HG03460 (cell line): ENCODE measurements around the gene TTC8.
"Not testable (repeated sequence)": the region's sequence is repeated elsewhere in the genome, so short reads cannot be mapped to it uniquely, and the experiment has no call there.

ENCODE experiments used
- ATAC-seq: cut with Tn5 transposase; IDR thresholded peaks from one replicate; pipeline ENCODE4 v1.9.1; 2021; ENCODE audit not compliant: unreplicated experiment

Gene TTC8

GRCh38 chr14:88823968-88824313 lies 510 bp upstream of the TTC8 start:
- ATAC-seq = no peak

- ATAC-seq = no peak
These were observed 617 bp downstream of the TTC8 start for GRCh38 chr14:88825078-88825458.

- ATAC-seq = no peak
These were observed 1.1 kb downstream of the TTC8 start for GRCh38 chr14:88825503-88825902.

DNA sequence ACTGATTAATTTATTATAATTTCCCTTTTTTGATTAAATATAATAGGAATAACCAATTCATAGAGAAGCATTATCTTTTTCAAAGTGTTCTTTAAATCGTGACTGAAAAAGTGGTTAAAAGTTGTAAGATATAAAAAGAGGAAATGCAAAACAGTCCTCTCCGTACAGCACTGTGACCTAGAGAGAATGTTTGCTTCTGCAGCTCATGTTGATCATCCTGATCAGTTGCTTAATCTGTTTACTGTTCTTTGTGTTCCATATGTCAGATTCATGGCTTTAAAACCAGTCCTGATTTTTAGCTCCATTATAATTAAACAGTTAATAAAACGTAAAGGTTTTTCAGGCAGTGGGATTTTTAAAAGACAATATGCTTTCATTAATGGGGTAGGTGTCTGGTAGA lies 4.7 kb downstream of the TTC8 start:
- ATAC-seq = no peak

GRCh38 chr14:88829685-88830302 lies 5.3 kb downstream of the TTC8 start:
- ATAC-seq = no peak

- no peak for ATAC-seq
These were observed 6.8 kb downstream of the TTC8 start for GRCh38 chr14:88831284-88831683.

- no peak for ATAC-seq
These were observed 10.5 kb downstream of the TTC8 start for GRCh38 chr14:88834883-88835431.

- ATAC-seq = no peak
These were observed 11.2 kb downstream of the TTC8 start for GRCh38 chr14:88835661-88836060.

GRCh38 chr14:88837495-88837894 lies 13.0 kb downstream of the TTC8 start:
- no peak for ATAC-seq

GRCh38 chr14:88838015-88838414 lies 13.6 kb downstream of the TTC8 start:
- ATAC-seq = no peak

- ATAC-seq = no peak
These were observed 16.5 kb downstream of the TTC8 start for GRCh38 chr14:88840926-88841325.

- ATAC-seq = no peak
These were observed 17.3 kb downstream of the TTC8 start for GRCh38 chr14:88841741-88842140.

GRCh38 chr14:88842414-88842813 lies 18.0 kb downstream of the TTC8 start:
- ATAC-seq = no peak

DNA sequence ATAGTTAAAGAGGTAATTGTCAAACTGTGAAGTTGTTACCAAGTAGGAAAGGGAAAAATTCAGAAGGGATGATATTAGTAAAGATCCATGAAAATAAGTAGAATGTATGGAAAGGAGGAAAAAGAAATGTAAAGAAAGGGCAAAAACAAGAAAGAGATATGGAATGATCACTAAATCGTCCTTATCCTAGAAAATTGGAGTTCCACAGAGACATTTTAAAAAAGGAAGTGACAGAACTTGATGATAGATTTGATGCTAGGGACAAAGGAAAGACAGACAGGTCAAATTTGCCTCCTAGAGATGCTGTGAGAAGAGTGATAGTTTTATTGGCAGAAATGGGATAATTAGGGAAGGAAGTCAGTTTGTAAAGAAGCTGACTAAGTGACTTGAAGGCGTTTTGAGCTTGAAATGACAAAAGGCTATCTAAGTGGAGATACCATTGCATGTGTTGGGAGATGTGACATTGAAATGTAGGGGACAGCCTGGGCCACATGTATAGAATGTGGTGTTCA lies 20.6 kb downstream of the TTC8 start:
- no peak for ATAC-seq

- no peak for ATAC-seq
These were observed 24.1 kb downstream of the TTC8 start for GRCh38 chr14:88848571-88848970.

GRCh38 chr14:88849716-88850115 lies 25.3 kb downstream of the TTC8 start:
- no peak for ATAC-seq

- no peak for ATAC-seq
These were observed 27.1 kb downstream of the TTC8 start for GRCh38 chr14:88851587-88851986.

- no peak for ATAC-seq
These were observed 28.2 kb downstream of the TTC8 start for GRCh38 chr14:88852632-88853031.

- no peak for ATAC-seq
These were observed 28.7 kb downstream of the TTC8 start for GRCh38 chr14:88853129-88853528.

DNA sequence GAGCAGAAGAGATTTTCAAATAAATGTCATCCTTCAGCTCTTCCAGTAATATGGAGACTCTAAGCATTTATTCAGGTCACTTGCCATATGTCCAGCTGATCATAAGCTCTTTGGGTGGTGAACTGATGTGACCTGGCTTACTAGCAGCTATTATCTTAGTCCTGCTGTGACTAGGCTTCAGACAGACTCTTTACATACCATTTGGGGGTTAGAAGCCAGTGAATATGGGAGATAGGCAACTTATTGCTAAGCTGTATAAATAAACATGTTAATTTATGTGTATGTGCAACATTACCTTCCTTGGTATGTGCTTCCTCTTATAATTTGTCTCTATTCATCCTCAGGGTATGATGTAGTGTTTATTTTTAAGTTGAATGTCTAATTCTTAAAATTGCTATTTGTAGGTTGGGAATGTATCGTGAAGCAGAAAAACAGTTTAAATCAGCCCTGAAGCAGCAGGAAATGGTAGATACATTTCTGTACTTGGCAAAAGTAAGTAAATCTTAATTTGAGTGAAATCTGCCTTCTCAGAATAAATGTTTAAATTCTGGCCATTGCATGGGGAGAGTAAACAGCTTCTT lies 32.4 kb downstream of the TTC8 start:
- ATAC-seq = no peak

DNA sequence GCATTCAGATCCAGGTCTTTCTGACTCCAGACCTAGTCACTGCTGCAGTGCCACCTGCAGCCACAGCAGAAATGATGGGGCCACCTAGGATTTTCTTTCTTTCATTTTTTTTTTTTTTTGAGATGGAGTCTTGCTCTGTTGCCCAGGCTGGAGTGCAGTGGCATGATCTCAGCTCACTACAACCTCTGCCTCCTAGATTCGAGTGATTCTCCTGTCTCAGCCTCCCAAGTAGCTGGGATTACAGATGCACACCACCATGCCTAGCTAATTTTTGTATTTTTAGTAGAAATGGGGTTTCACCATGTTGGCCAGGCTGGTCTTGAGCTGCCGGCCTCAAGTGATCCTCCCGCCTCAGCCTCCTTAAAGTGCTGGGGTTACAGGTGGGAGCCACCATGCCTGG lies 33.4 kb downstream of the TTC8 start:
- not testable (repeated sequence) for ATAC-seq

DNA sequence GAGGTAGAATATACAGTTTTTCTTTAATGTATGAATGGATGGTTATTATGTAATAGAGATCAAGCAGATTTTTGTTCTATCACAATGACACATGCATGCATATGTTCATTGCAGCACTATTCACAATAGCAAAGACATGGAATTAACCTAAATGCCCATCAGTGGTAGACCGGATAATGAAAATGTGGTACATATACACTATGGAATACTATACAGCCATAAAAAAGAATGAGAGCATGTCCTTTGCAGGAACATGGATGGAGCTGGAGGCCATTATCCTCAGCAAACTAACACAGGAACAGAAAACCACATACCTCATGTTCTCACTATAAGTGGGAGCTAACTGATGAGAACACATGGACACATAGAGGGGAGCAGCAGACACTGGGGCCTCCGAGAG lies 34.7 kb downstream of the TTC8 start:
- not testable (repeated sequence) for ATAC-seq

GRCh38 chr14:88863167-88863566 lies 38.7 kb downstream of the TTC8 start:
- ATAC-seq = no peak
